ENCODE measurements around the gene RARG. TPM values are rescaled to one million over a fixed set of nuclear protein-coding genes. Genes with fewer than 3 reads are reported as not detected.

RARG gene
- total RNA-seq, 4 donors from 2014 or later: 4.2 to 14.1 (median 10.9) TPM

- TF ChIP-seq CTCF (IDR thresholded peaks at IDR 0.05; ENCODE audit: low read depth): no peak
Measured at GRCh38 chr12:53196486-53196885, 35.5 kb downstream of the RARG start.

GRCh38 chr12:53195516-53196420, 36.2 kb downstream of the RARG start:
- TF ChIP-seq CTCF (IDR thresholded peaks at IDR 0.05; ENCODE audit: low read depth): no peak

- TF ChIP-seq CTCF (IDR thresholded peaks at IDR 0.05; ENCODE audit: low read depth): no peak
Measured at GRCh38 chr12:53194973-53195372, 37.0 kb downstream of the RARG start.

- no peak for TF ChIP-seq CTCF (IDR thresholded peaks at IDR 0.05; ENCODE audit: low read depth)
Measured at GRCh38 chr12:53193985-53194716, 37.9 kb downstream of the RARG start.

- no peak for TF ChIP-seq CTCF (IDR thresholded peaks at IDR 0.05; ENCODE audit: low read depth)
Measured at GRCh38 chr12:53193040-53193439, 39.0 kb downstream of the RARG start.

GRCh38 chr12:53192531-53193021, 39.4 kb downstream of the RARG start:
- TF ChIP-seq CTCF (IDR thresholded peaks at IDR 0.05; ENCODE audit: low read depth): no peak

Data from subcutaneous adipose tissue (tissue), 4 donors.